Measurements from ENCODE around the gene TOB2.

Gene TOB2

GRCh38 chr22:41394012-41394356, 52.6 kb downstream of the TOB2 start (continued):
- no peak for TF ChIP-seq ZNF266 (tag by site-specific recombination; IDR thresholded peaks at IDR 0.05; ENCODE audit: low read depth)
- TF ChIP-seq ZNF571 (tag by site-specific recombination; IDR thresholded peaks at IDR 0.05): no peak
- TF ChIP-seq ZNF423 (tag by site-specific recombination; IDR thresholded peaks at IDR 0.05): no peak
- no peak for TF ChIP-seq ZBTB7A (tag by site-specific recombination; IDR thresholded peaks at IDR 0.05; ENCODE audit: low read depth)
- TF ChIP-seq ZNF677 (tag by site-specific recombination; IDR thresholded peaks at IDR 0.05): no peak
- TF ChIP-seq, protein P1, sequence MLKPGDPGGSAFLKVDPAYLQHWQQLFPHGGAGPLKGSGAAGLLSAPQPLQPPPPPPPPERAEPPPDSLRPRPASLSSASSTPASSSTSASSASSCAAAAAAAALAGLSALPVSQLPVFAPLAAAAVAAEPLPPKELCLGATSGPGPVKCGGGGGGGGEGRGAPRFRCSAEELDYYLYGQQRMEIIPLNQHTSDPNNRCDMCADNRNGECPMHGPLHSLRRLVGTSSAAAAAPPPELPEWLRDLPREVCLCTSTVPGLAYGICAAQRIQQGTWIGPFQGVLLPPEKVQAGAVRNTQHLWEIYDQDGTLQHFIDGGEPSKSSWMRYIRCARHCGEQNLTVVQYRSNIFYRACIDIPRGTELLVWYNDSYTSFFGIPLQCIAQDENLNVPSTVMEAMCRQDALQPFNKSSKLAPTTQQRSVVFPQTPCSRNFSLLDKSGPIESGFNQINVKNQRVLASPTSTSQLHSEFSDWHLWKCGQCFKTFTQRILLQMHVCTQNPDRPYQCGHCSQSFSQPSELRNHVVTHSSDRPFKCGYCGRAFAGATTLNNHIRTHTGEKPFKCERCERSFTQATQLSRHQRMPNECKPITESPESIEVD (tag by site-specific recombination; IDR thresholded peaks at IDR 0.05): no peak
- no peak for TF ChIP-seq GFI1B (tag by site-specific recombination; IDR thresholded peaks at IDR 0.05)

DNA sequence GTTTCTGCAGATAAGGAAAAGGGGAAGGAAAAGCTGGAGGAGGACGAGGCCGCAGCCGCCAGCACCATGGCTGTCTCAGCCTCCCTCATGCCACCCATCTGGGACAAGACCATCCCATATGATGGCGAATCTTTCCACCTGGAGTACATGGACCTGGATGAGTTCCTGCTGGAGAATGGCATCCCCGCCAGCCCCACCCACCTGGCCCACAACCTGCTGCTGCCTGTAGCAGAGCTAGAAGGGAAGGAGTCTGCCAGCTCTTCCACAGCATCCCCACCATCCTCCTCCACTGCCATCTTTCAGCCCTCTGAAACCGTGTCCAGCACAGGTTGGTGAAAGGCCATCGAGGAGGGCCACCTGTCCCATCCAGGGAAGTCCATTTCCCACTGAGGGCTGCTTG, 59.3 kb downstream of the TOB2 start:
- Histone ChIP-seq H3K9me3 (ENCODE audit: control insufficient read depth, insufficient read depth, low read depth, low read length) (no peaks in the 10 kb centered on the region), H3K4me3 (ENCODE audit: low read depth, low read length) (no peak overlapping the region), H3K36me3 (ENCODE audit: control insufficient read depth in 2 of 2, insufficient read depth in 1 of 2, low read length in 2 of 2) (peaks cover 9 to 14% of the 10 kb centered on the region in 2 experiments; a peak in 2 of 3 replicates), H3K4me1 (ENCODE audit: control insufficient read depth, insufficient read depth, low read length) (0 out of 2 replicates have a peak, but pooled peaks cover 3% of the 10 kb centered on the region), H3K27ac (ENCODE audit: extremely low read depth, low read depth, low read length) (no peak overlapping the region)
- ChIA-PET CTCF (interaction anchor here (1.1 kb wide), 2 partner anchors 17 to 140 kb away, joined by 3 to 4 read pairs; no protein-coding TSS in a partner anchor), POLR2A (interaction anchor here (0.8 to 1.1 kb wide), 2 partner anchors 9 to 10 kb away, joined by 3 to 4 read pairs; no protein-coding TSS in a partner anchor)
- TF ChIP-seq ZNF248 (tag by site-specific recombination; IDR thresholded peaks at IDR 0.05) (no peak), ZIC2 (tag by site-specific recombination; IDR thresholded peaks at IDR 0.05) (no peak), HOXD13 (CRISPR knock-in tag; IDR thresholded peaks at IDR 0.05; ENCODE audit: borderline replicate concordance) (no peak), GLIS1 (tag by site-specific recombination; IDR thresholded peaks at IDR 0.05) (no peak), ZNF501 (tag by site-specific recombination; IDR thresholded peaks at IDR 0.05) (no peak)
- TF ChIP-seq, protein P2, sequence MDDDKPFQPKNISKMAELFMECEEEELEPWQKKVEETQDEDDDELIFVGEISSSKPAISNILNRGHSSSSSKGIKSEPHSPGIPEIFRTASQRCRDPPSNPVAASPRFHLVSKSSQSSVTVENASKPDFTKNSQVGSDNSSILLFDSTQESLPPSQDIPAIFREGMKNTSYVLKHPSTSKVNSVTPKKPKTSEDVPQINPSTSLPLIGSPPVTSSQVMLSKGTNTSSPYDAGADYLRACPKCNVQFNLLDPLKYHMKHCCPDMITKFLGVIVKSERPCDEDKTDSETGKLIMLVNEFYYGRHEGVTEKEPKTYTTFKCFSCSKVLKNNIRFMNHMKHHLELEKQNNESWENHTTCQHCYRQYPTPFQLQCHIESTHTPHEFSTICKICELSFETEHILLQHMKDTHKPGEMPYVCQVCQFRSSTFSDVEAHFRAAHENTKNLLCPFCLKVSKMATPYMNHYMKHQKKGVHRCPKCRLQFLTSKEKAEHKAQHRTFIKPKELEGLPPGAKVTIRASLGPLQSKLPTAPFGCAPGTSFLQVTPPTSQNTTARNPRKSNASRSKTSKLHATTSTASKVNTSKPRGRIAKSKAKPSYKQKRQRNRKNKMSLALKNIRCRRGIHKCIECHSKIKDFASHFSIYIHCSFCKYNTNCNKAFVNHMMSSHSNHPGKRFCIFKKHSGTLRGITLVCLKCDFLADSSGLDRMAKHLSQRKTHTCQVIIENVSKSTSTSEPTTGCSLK (tag by site-specific recombination; IDR thresholded peaks at IDR 0.05): no peak

DNA sequence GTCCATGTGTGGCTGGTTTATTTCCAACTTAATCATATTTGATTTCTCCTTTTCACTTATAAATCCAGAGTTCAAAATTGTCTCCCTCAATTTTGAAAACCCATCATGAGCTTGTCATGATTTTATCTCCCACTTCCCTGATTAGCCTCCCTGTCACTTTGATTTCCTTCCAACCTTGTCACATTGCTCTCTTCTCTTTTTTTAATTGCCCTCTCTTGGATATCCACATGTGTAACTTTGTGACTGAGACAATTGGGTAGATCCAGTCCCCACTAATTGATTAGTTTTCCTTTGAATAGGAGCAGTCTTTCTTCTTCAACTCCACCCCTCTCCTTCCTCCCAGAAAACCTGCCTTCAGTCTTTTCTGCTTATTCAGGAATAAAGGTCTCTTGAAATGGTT, 62.5 kb downstream of the TOB2 start:
- Histone ChIP-seq H3K4me3 (ENCODE audit: low read depth, low read length) (no peak overlapping the region), H3K4me1 (ENCODE audit: control insufficient read depth, insufficient read depth, low read length) (peaks cover 9% of the 10 kb centered on the region), H3K27ac (ENCODE audit: extremely low read depth, low read depth, low read length) (no peak overlapping the region), H3K9me3 (ENCODE audit: control insufficient read depth, insufficient read depth, low read depth, low read length) (no peaks in the 10 kb centered on the region), H3K36me3 (ENCODE audit: control insufficient read depth in 2 of 2, insufficient read depth in 1 of 2, low read length in 2 of 2) (peaks cover 3 to 10% of the 10 kb centered on the region in 2 experiments; a peak in 2 of 3 replicates)
- TF ChIP-seq ZBTB17 (tag by site-specific recombination; IDR thresholded peaks at IDR 0.05) (peak; percentile 62), ZNF837 (tag by site-specific recombination; IDR thresholded peaks at IDR 0.05) (no peak)
- POLR2A ChIA-PET: no interaction called here
- CTCF ChIA-PET: interaction anchor here (0.9 to 1.3 kb wide), 2 partner anchors 20 kb away, joined by 3 read pairs; no protein-coding TSS in a partner anchor
